ENCODE measurements around the gene ZNF511. TPM values are rescaled to one million over a fixed set of nuclear protein-coding genes. Genes with fewer than 3 reads are reported as not detected.

ZNF511 gene
- total RNA-seq, 4 donors from 2014 or later, result 17.2 to 29.0 (median 25.3) TPM

DNA sequence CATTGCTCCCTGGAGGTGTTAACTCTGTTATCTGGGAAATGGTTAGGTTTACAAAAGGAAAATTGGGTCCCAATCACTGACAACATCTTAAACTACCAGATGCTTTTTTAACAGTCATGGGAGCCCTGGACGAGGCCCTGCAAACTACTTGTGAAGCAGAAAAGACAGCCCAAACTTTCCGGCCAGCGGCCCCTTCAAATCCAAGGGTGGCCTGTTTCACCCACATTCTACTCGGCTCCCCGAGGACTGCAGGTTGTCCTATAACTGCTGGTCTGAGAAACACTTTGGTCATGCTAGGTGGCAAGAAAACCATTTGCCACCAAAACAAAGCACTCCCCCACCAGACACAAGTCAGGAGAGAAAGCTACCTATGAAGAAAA, 2.6 kb upstream of the ZNF511 start:
- TF ChIP-seq, protein P1, sequence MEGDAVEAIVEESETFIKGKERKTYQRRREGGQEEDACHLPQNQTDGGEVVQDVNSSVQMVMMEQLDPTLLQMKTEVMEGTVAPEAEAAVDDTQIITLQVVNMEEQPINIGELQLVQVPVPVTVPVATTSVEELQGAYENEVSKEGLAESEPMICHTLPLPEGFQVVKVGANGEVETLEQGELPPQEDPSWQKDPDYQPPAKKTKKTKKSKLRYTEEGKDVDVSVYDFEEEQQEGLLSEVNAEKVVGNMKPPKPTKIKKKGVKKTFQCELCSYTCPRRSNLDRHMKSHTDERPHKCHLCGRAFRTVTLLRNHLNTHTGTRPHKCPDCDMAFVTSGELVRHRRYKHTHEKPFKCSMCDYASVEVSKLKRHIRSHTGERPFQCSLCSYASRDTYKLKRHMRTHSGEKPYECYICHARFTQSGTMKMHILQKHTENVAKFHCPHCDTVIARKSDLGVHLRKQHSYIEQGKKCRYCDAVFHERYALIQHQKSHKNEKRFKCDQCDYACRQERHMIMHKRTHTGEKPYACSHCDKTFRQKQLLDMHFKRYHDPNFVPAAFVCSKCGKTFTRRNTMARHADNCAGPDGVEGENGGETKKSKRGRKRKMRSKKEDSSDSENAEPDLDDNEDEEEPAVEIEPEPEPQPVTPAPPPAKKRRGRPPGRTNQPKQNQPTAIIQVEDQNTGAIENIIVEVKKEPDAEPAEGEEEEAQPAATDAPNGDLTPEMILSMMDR (IDR thresholded peaks at IDR 0.05; ENCODE audit: low read depth), result no peak

DNA sequence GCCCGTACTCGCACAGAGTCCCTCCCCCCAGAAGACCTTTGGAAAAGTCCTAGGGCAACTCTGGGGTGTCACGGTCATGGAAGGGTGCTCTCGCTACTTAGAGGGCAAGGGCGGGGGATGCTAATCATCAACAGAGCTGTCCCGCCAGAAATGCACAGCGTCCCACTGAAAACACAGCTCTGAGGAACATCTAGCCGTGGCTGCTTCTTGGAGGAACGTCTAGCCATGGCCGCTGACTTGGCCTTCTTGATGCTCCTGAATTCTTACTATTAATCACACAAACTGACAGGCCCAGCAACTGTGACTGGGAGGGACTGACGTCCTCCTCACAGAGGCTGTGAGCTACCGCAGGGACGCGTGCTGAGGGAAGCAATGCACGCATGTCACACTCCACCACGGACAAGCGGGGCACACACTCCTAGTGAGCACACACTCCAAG, 1.8 kb upstream of the ZNF511 start:
- TF ChIP-seq, protein P1 (IDR thresholded peaks at IDR 0.05; ENCODE audit: low read depth), result no peak

DNA sequence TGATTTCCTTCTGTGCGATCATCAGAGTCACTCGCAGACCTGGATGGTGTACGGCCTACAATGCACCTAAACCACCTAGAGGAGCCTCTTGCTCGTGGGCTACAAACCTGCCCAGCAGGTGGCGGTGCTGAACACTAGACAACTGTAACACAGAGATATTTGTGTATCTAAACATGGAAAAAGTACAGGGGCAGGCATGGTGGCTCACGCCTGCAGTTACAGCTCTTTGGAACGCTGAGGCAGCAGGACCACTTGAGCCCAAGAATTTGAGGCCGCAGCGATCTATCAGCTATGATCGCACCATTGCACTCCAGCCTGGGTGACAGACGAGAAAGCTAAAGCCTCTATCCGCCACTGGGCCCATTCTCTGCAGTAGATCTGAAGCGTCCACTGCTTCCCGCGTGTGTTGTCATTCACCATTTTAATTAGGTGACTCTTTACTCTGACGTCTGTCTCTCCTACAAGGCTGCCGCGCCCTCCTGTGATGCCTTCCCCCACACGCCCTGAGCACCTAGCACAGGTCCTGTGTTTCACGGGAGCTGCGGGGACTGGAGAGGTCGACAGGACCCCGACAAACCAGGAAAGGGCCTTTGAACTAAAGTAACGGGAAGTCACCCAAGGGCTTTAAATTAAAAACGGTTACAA, 816 bp upstream of the ZNF511 start:
- TF ChIP-seq, protein P1 (IDR thresholded peaks at IDR 0.05; ENCODE audit: low read depth), result no peak

DNA sequence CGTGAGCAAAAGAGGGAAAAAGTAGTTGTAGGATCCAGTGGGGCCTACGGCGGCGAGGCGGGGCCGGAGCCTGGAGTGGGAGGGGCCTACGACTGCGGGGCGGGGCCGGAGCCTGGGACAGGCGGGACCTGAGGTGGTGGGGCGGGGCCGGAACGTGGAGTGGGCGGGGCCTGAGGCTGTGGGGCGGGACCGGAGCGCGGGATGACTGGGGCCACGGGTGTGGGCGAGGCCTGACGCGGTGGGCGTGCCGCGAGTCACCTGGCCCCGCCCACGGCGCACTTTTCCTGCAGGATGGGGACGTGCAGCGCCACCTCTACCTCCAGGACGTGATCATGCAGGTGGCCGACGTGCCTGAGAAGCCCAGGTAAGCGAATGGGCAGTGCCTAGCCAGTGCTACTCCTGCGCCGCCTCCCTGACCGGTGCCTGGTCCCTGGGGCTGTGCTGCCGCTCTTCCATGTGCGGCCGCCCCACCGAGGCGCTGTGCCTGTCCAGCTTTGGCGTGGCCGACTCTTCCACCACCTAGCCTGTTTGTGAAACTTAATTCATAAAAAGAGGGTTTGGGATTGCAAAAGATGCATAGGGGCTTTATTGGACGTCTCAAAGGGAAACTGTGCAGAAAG, 496 bp downstream of the ZNF511 start:
- TF ChIP-seq, protein P1 (IDR thresholded peaks at IDR 0.05; ENCODE audit: low read depth), result no peak

DNA sequence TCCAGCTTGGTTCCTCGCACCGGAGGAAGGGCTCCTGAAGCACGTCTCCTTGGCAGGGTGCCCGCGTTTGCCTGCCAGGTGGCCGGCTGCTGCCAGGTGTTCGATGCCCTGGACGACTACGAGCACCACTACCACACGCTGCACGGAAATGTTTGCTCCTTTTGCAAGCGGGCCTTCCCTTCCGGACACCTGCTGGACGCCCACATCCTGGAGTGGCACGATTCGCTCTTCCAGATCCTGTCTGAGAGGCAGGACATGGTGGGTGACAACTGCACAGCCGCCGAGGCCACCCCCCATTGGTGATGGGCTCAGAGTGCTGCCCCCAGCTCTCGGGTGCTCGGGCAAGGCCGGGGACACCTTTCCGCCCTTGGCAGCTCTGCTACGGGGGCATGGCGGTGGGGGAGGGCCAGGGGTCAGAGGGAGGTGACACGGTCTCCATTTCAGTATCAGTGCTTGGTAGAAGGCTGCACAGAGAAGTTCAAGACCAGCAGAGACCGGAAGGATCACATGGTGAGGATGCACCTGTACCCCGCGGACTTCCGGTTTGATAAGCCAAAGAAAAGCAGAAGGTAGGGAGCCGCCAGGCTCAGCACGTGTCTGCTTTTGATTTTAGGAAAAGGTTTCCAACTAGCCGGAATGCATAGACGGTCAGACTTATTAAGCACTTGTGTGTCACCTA, 1.1 kb downstream of the ZNF511 start:
- TF ChIP-seq, protein P1 (IDR thresholded peaks at IDR 0.05; ENCODE audit: low read depth), result no peak

DNA sequence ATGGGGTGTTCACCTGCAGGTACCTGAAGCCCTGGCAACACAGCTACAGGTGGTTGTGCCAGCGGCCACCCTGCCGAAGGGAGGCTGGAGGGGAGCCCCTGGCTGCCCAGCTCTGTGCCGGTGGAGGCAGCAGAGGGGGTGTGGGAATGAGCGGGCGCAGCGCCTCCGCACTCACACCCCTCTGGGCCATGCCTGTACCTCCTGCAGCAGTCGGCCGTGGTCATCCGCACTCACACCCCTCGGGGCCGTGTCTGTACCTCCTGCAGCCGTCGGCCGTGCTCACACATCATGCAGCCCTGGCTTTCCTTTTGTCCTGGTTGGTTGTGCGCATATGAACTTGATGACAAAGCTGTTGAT, 1.7 kb downstream of the ZNF511 start:
- TF ChIP-seq, protein P1 (IDR thresholded peaks at IDR 0.05; ENCODE audit: low read depth), result no peak

DNA sequence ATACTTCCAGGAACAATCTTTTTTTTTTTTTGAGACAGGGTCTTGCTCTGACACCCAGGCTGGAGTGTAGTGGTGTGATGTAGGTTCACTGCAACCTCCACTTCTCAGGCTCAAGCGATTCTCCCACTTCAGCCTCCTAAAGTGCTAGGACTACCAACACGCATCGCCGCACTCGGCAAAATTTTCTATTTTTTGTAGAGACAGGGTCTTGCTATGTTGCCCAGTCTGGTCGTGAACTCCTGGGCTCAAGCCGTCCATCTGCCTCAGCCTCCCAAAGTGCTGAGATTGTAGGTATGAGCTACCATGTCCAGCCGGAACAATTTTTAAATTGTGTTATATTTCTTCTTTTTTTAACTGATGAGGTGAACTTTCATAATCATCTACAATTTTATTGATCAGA, 2.1 kb downstream of the ZNF511 start:
- TF ChIP-seq, protein P1 (IDR thresholded peaks at IDR 0.05; ENCODE audit: low read depth), result no peak

Data from subcutaneous adipose tissue (tissue), 4 donors.